Progenitor cell of endocrine pancreas (in vitro differentiated cells): ENCODE results near the gene ATP2A3. TPM values are rescaled to one million over a fixed set of nuclear protein-coding genes. Genes with fewer than 3 reads are reported as not detected.

ENCODE experiments used
- DNase-seq: peaks from one replicate; pipeline ENCODE4 v3.0.0; 2021; ENCODE audit warnings: low spot score; ENCODE audit not compliant: unreplicated experiment
- H3K27ac Mint-ChIP-seq: 2 replicates; pipeline ENCODE4 v1.8.0; 2021; ENCODE audit warnings: mild to moderate bottlenecking, moderate library complexity, mixed read lengths
- H3K27me3 Mint-ChIP-seq: 2 replicates; pipeline ENCODE4 v1.8.0; 2021; ENCODE audit warnings: mixed read lengths
- H3K36me3 Mint-ChIP-seq: 2 replicates; pipeline ENCODE4 v1.8.0; 2022; ENCODE audit warnings: mixed read lengths; ENCODE audit not compliant: insufficient read depth
- H3K4me1 Mint-ChIP-seq: 2 replicates; pipeline ENCODE4 v1.8.0; 2021; ENCODE audit warnings: low read depth, mixed read lengths
- H3K4me3 Mint-ChIP-seq: 2 replicates; pipeline ENCODE4 v1.8.0; 2021; ENCODE audit warnings: low read depth, mild to moderate bottlenecking, moderate library complexity, mixed read lengths
- H3K9me3 Mint-ChIP-seq: 2 replicates; pipeline ENCODE4 v1.8.0; 2021; ENCODE audit warnings: low read depth, mixed read lengths
- CTCF ChIP-seq: fragments of 200-600 bp; sonication (generic); IDR thresholded peaks from one replicate; pipeline ENCODE4 v1.5.0; 2021; ENCODE audit warnings: antibody characterized with exemption, mild to moderate bottlenecking; ENCODE audit not compliant: unreplicated experiment
- total RNA-seq: library from RNA; stranded (reverse); gene quantifications from 2 replicates; pipeline ENCODE4 v1.2.1, GENCODE V29; 2021

The ATP2A3 gene
- total RNA-seq, 1 donor from 2014 or later = 59.2 TPM

DNA sequence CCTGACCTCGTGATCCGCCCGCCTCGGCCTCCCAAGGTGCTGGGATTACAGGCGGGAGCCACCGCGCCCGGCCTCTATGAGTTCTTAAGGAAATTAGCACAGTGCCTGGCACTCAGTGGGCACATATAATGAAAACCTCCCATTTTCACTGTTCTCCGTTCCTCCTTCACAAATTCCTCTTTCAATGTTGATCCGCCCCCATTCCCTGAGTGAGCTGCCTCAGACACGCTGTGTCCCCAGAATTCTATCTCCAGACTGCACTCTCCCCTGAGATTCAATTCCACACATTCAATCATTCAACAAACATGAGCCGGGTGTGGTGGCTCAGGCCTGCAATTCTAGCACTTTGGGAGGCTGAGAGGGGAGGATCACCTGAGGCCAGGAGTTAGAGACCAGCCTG, 55.0 kb downstream of the ATP2A3 start:
- Mint-ChIP-seq H3K27ac (no peak overlapping the region), H3K27me3 (peaks cover 3% of the 10 kb centered on the region), H3K4me1 (no peaks in the 10 kb centered on the region), H3K36me3 (no peaks in the 10 kb centered on the region), H3K4me3 (no peak overlapping the region), H3K9me3 (no peaks in the 10 kb centered on the region)
- TF ChIP-seq CTCF = no peak
- no peak for DNase-seq

DNA sequence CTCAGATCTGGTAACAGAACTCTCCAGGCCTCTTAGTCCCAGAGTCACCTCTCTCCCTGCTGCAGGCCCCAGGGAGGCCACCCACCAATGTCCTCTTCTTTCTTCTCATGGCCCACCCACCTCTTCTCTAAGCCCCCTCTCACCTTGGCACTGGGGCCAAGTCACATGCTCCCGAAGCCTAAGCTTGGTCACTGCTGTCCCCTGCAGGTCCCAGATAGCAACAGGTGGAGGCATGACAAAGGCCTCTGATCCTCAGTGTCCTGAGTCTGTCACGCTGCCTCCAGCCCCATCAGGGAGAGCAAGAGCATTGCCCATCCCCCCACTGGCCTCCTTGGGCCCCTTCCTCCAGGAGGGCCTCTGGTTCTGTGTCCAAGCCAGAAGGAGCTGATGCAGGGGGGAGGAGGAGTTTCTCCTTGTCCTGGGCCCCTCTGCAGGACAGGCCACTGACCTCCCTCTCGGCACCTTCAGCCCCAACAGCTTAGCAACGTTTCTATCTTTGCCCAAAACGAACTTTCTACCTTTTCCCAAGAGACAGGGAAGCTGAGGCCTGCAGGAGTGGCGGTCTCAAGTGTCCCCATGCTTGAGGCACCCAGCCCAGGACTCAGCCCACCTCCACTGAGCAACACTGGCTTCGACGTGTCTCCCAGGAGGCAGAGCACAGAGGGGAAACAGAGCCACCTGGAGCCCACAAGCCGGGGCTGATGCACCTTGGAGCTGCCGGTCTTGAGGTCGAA, 56.6 kb downstream of the ATP2A3 start:
- Mint-ChIP-seq H3K4me3 (no peak overlapping the region), H3K9me3 (no peaks in the 10 kb centered on the region), H3K4me1 (peaks cover 2% of the 10 kb centered on the region), H3K36me3 (no peaks in the 10 kb centered on the region), H3K27ac (no peak overlapping the region), H3K27me3 (peaks cover 4% of the 10 kb centered on the region)
- TF ChIP-seq CTCF = peak; percentile 21
- no peak for DNase-seq

DNA sequence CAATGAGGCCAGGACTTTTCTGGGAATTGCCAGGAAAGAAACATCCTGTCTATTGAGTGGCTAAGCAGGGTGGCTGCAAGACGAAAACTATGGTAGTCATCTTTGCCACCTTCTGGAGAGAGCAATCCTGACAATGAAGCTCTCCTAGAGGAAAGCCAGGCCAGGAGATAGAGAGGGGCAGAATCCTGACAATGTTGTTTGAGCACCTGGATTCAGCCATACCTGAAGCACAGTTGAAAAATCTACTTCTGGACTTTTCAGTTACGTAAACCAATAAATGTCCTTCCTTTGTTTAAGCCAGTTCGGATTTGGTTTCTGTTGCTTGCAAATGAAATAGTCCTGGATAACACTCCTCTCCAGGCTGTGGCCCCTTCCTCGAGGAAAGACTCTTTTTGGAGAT, 57.4 kb downstream of the ATP2A3 start:
- no peak overlapping the region for H3K4me3 Mint-ChIP-seq
- H3K27me3 Mint-ChIP-seq = peaks cover 3% of the 10 kb centered on the region
- no peaks in the 10 kb centered on the region for H3K36me3 Mint-ChIP-seq
- H3K4me1 Mint-ChIP-seq = peaks cover 2% of the 10 kb centered on the region
- no peak overlapping the region for H3K27ac Mint-ChIP-seq
- no peaks in the 10 kb centered on the region for H3K9me3 Mint-ChIP-seq
- no peak for DNase-seq
- no peak for TF ChIP-seq CTCF

- Mint-ChIP-seq H3K36me3 (no peaks in the 10 kb centered on the region), H3K9me3 (no peaks in the 10 kb centered on the region), H3K27me3 (peaks cover 8% of the 10 kb centered on the region), H3K27ac (no peak overlapping the region), H3K4me1 (peaks cover 2% of the 10 kb centered on the region), H3K4me3 (no peak overlapping the region)
- DNase-seq = no peak
- no peak for TF ChIP-seq CTCF
These were observed 59.2 kb downstream of the ATP2A3 start for GRCh38 chr17:3905017-3905520.

DNA sequence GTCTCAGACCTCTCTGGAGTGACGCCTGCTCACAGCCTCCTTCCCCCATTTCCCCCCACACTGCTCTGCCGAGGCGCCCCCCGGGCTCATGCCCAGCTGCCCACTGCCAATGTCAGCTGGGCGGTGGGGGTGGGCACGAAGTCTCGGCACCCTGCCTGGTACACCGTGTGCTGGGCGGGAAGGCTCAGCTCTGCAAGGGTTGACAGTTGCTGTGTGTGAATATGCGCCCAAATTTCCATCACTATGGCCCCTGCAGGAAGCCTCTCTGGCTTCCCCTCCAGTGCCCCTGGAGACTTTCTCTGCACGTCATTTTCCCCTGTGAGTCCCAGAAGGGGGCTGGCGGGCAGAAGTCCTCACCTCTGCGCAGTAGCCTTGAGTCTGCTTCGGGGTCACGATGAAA, 59.7 kb downstream of the ATP2A3 start:
- Mint-ChIP-seq H3K4me1 (peaks cover 2% of the 10 kb centered on the region), H3K36me3 (no peaks in the 10 kb centered on the region), H3K9me3 (no peaks in the 10 kb centered on the region), H3K4me3 (no peak overlapping the region), H3K27me3 (peaks cover 8% of the 10 kb centered on the region), H3K27ac (no peak overlapping the region)
- no peak for TF ChIP-seq CTCF
- DNase-seq = no peak
